H9 (cell line): ENCODE measurements around the gene SLC23A3. TPM values are rescaled to one million over a fixed set of nuclear protein-coding genes. Genes with fewer than 3 reads are reported as not detected.

Source experiments
- DNase-seq: peaks from one replicate; pipeline ENCODE4 v3.0.0-alpha.2; 2017
- H2AFZ ChIP-seq: one replicate; pipeline ENCODE4 v1.6.1; 2013; ENCODE audit warnings: mild to moderate bottlenecking, low read length, control low read depth, moderate library complexity
- H2AK5ac ChIP-seq: 2 replicates; pipeline ENCODE4 v1.6.1; 2013; ENCODE audit warnings: low read length, control low read depth, mixed read lengths; ENCODE audit not compliant: insufficient read length
- H2BK120ac ChIP-seq: one replicate; pipeline ENCODE4 v1.6.1; 2013; ENCODE audit warnings: low read depth, mild to moderate bottlenecking, low read length, control low read depth, inconsistent platforms; ENCODE audit not compliant: poor library complexity, severe bottlenecking
- H2BK12ac ChIP-seq: 2 replicates; pipeline ENCODE4 v1.6.1; 2013; ENCODE audit warnings: low read length, control low read depth, mixed read lengths, low read depth; ENCODE audit not compliant: insufficient read length
- H2BK15ac ChIP-seq: 2 replicates; pipeline ENCODE4 v1.6.1; 2013; ENCODE audit warnings: low read depth, low read length, control low read depth
- H2BK20ac ChIP-seq: one replicate; pipeline ENCODE4 v1.6.1; 2013; ENCODE audit warnings: low read depth, mild to moderate bottlenecking, low read length, control low read depth, inconsistent platforms; ENCODE audit not compliant: poor library complexity, severe bottlenecking
- H2BK5ac ChIP-seq: 2 replicates; pipeline ENCODE4 v1.6.1; 2013; ENCODE audit warnings: low read length, control low read depth, mixed read lengths; ENCODE audit not compliant: insufficient read length
- H3K14ac ChIP-seq: 2 replicates; pipeline ENCODE4 v1.6.1; 2013; ENCODE audit warnings: low read length, control low read depth; ENCODE audit not compliant: insufficient read depth
- H3K18ac ChIP-seq: 2 replicates; pipeline ENCODE4 v1.6.1; 2013; ENCODE audit warnings: low read depth, mild to moderate bottlenecking, mixed read lengths, low read length, control low read depth; ENCODE audit not compliant: insufficient read length
- H3K23ac ChIP-seq: 2 replicates; pipeline ENCODE4 v1.6.1; 2013; ENCODE audit warnings: low read length, control low read depth, mixed read lengths, low read depth; ENCODE audit not compliant: insufficient read length
- H3K23me2 ChIP-seq: 2 replicates; pipeline ENCODE4 v1.6.1; 2013; ENCODE audit warnings: low read depth, mild to moderate bottlenecking, mixed read lengths, low read length, control low read depth; ENCODE audit not compliant: insufficient read length, poor library complexity, severe bottlenecking
- H3K27ac ChIP-seq: 2 replicates; pipeline ENCODE4 v1.5.1; 2013; ENCODE audit warnings: low read length, control low read depth, mixed read lengths, low read depth; ENCODE audit not compliant: insufficient read length
- H3K27me3 ChIP-seq: 2 replicates; pipeline ENCODE4 v1.6.1; 2013; ENCODE audit warnings: low read length, control low read depth, inconsistent platforms; ENCODE audit not compliant: insufficient read depth
- H3K4ac ChIP-seq: 2 replicates; pipeline ENCODE4 v1.6.1; 2013; ENCODE audit warnings: low read depth, mild to moderate bottlenecking, control low read depth, inconsistent platforms, low read length, moderate library complexity
- H3K4me1 ChIP-seq: 2 replicates; pipeline ENCODE4 v1.6.1; 2013; ENCODE audit warnings: low read length, control low read depth, inconsistent platforms; ENCODE audit not compliant: insufficient read depth
- H3K4me2 ChIP-seq: 2 replicates; pipeline ENCODE4 v1.6.1; 2013; ENCODE audit warnings: low read length, control low read depth, mixed read lengths; ENCODE audit not compliant: insufficient read length, insufficient read depth
- H3K56ac ChIP-seq: 2 replicates; pipeline ENCODE4 v1.6.1; 2013; ENCODE audit warnings: low read depth, mild to moderate bottlenecking, mixed read lengths, low read length, control low read depth; ENCODE audit not compliant: insufficient read length
- H3K79me1 ChIP-seq: 2 replicates; pipeline ENCODE4 v1.6.1; 2013; ENCODE audit warnings: low read depth, mild to moderate bottlenecking, moderate library complexity, low read length, control low read depth, inconsistent platforms; ENCODE audit not compliant: insufficient read depth, poor library complexity, severe bottlenecking
- H3K79me2 ChIP-seq: 2 replicates; pipeline ENCODE4 v1.6.1; 2013; ENCODE audit warnings: low read length, control low read depth, inconsistent platforms; ENCODE audit not compliant: insufficient read depth
- H3K9ac ChIP-seq: 2 replicates; pipeline ENCODE4 v1.6.1; 2013; ENCODE audit warnings: low read length, control low read depth, mixed read lengths; ENCODE audit not compliant: insufficient read length; ENCODE audit errors: extremely low read depth
- H3K9me3 ChIP-seq: one replicate; pipeline ENCODE4 v1.6.1; 2013; ENCODE audit warnings: low read depth, low read length, inconsistent platforms; ENCODE audit not compliant: control insufficient read depth
- H3T11ph ChIP-seq: one replicate; pipeline ENCODE4 v1.6.1; 2013; ENCODE audit warnings: mild to moderate bottlenecking, low read length, control low read depth, inconsistent platforms
- H4K20me1 ChIP-seq: one replicate; pipeline ENCODE4 v1.6.1; 2013; ENCODE audit not compliant: control insufficient read depth, insufficient read length, insufficient read depth
- H4K5ac ChIP-seq: 2 replicates; pipeline ENCODE4 v1.6.1; 2013; ENCODE audit warnings: low read depth, mild to moderate bottlenecking, mixed read lengths, low read length, control low read depth; ENCODE audit not compliant: insufficient read length
- H4K8ac ChIP-seq: replicated peaks from 2 replicates; pipeline ENCODE4 v1.6.1; 2013; ENCODE audit warnings: low read length, control low read depth, mixed read lengths, low read depth; ENCODE audit not compliant: insufficient read length
- H4K91ac ChIP-seq: 2 replicates; pipeline ENCODE4 v1.6.1; 2013; ENCODE audit warnings: low read depth, mild to moderate bottlenecking, moderate library complexity, mixed read lengths, low read length, control low read depth; ENCODE audit not compliant: insufficient read length
- H3K27ac Mint-ChIP-seq, 3 experiments: 2 replicates in 2 of 3; 3 replicates in 1 of 3; pipeline ENCODE4 v1.8.0; 2020 to 2021; ENCODE audit warnings: mixed read lengths in 3 of 3, mild to moderate bottlenecking in 1 of 3, moderate library complexity in 1 of 3
- H3K27me3 Mint-ChIP-seq: 2 replicates; pipeline ENCODE4 v1.8.0; 2021; ENCODE audit warnings: low read depth, mild to moderate bottlenecking, moderate library complexity, mixed read lengths
- H3K36me3 Mint-ChIP-seq, 3 experiments: 2 replicates in 2 of 3; 3 replicates in 1 of 3; pipeline ENCODE4 v1.8.0; 2020 to 2021; ENCODE audit warnings: low read depth in 3 of 3, mixed read lengths in 3 of 3; ENCODE audit not compliant: insufficient read depth in 1 of 3
- H3K4me1 Mint-ChIP-seq, 2 experiments: 2 replicates each; pipeline ENCODE4 v1.8.0; 2020; ENCODE audit warnings: mixed read lengths in 2 of 2
- H3K4me3 Mint-ChIP-seq, 2 experiments: 2 replicates in 1 of 2; 3 replicates in 1 of 2; pipeline ENCODE4 v1.8.0; 2020 to 2021; ENCODE audit warnings: mild to moderate bottlenecking in 2 of 2, mixed read lengths in 2 of 2, moderate library complexity in 1 of 2
- H3K9me3 Mint-ChIP-seq, 2 experiments: 2 replicates in 1 of 2; 3 replicates in 1 of 2; pipeline ENCODE4 v1.8.0; 2020; ENCODE audit warnings: mild to moderate bottlenecking in 2 of 2, mixed read lengths in 2 of 2, moderate library complexity in 1 of 2
- WGBS: extraction: QIAGEN DNeasy Blood & Tissue Kit; methylation state at CpG from one replicate; pipeline ENCODE4 v1.1.7; 2013; ENCODE audit warnings: missing lambda C conversion rate, low lambda C conversion rate, mixed read lengths; ENCODE audit not compliant: insufficient read length; ENCODE audit errors: extremely low coverage; 5-methylcytosine and 5-hydroxymethylcytosine counted together
- total RNA-seq: library from RNA; stranded (reverse); gene quantifications from 2 replicates; pipeline ENCODE4 v1.2.1, GENCODE V29; 2021
- TF ChIP-seq, protein P1 (sequence below): fragments of 200-600 bp; sonication (generic); conservative IDR thresholded peaks from 3 replicates; pipeline ENCODE4 v1.8.0; 2021; ENCODE audit warnings: antibody characterized with exemption, mild to moderate bottlenecking

The SLC23A3 gene
- total RNA-seq, 1 experiment from 2014 or later, result 1.2 TPM

GRCh38 chr2:219184121-219184520, 14.3 kb upstream of the SLC23A3 start:
- H3K23ac ChIP-seq, result no peak overlapping the region
- no peak overlapping the region for H2BK12ac ChIP-seq
- no peak overlapping the region for H2BK5ac ChIP-seq
- no peaks in the 10 kb centered on the region for H3K27me3 ChIP-seq
- DNase-seq, result no peak
- no peak overlapping the region for H3K4ac ChIP-seq
- H3K9ac ChIP-seq, result no peak overlapping the region
- no peak overlapping the region for H3K27ac ChIP-seq
- no peak overlapping the region for H3K27ac Mint-ChIP-seq
- no peaks in the 10 kb centered on the region for H3K79me2 ChIP-seq
- no CpG with 5 or more reads among the region's 2 CpGs for WGBS
- H2AK5ac ChIP-seq, result no peak overlapping the region
- no peak overlapping the region for H3K18ac ChIP-seq
- H3K27me3 Mint-ChIP-seq, result no peaks in the 10 kb centered on the region
- H4K8ac ChIP-seq, result no peak overlapping the region
- H3K4me1 ChIP-seq, result no peaks in the 10 kb centered on the region
- peaks cover 2 to 3% of the 10 kb centered on the region in 2 experiments for H3K4me1 Mint-ChIP-seq
- peaks cover 3% of the 10 kb centered on the region for H3K79me1 ChIP-seq
- no peaks in the 10 kb centered on the region for H3K9me3 ChIP-seq
- no peak overlapping the region for H2BK20ac ChIP-seq
- H4K91ac ChIP-seq, result no peak overlapping the region
- H3K4me3 Mint-ChIP-seq, result no peak overlapping the region
- no peaks in the 10 kb centered on the region; a peak in 1 of 5 replicates for H3K9me3 Mint-ChIP-seq
- no peaks in the 10 kb centered on the region for H4K20me1 ChIP-seq
- no peak overlapping the region for H2BK15ac ChIP-seq
- TF ChIP-seq, protein P1, sequence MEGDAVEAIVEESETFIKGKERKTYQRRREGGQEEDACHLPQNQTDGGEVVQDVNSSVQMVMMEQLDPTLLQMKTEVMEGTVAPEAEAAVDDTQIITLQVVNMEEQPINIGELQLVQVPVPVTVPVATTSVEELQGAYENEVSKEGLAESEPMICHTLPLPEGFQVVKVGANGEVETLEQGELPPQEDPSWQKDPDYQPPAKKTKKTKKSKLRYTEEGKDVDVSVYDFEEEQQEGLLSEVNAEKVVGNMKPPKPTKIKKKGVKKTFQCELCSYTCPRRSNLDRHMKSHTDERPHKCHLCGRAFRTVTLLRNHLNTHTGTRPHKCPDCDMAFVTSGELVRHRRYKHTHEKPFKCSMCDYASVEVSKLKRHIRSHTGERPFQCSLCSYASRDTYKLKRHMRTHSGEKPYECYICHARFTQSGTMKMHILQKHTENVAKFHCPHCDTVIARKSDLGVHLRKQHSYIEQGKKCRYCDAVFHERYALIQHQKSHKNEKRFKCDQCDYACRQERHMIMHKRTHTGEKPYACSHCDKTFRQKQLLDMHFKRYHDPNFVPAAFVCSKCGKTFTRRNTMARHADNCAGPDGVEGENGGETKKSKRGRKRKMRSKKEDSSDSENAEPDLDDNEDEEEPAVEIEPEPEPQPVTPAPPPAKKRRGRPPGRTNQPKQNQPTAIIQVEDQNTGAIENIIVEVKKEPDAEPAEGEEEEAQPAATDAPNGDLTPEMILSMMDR, result no peak
- H3T11ph ChIP-seq, result no peak overlapping the region
- peaks cover 16 to 45% (median 33%) of the 10 kb centered on the region in 3 experiments for H3K36me3 Mint-ChIP-seq
- no peaks in the 10 kb centered on the region for H3K23me2 ChIP-seq
- no peak overlapping the region for H3K56ac ChIP-seq
- H3K4me2 ChIP-seq, result no peak overlapping the region
- no peak overlapping the region for H4K5ac ChIP-seq
- no peak overlapping the region for H2BK120ac ChIP-seq
- H3K14ac ChIP-seq, result no peak overlapping the region
- no peak overlapping the region for H2AFZ ChIP-seq
